Stimulated activated CD4-positive, alpha-beta T cell treated with anti-CD3 and anti-CD28 coated beads, Interleukin-2, amount 100 ng/mL, for 4 hours (primary cell): ENCODE measurements around the gene TIMM44.

Source experiments
- DNase-seq: peaks from one replicate; pipeline ENCODE4 v3.0.0-alpha.2; 2020; ENCODE audit warnings: low read depth

TIMM44 gene

GRCh38 chr19:7943444-7944176 is at the start of gene TIMM44:
TSS of gene TIMM44 (minus strand) at chr19:7943666. CDS start at chr19:7943651, 15 bp downstream.
- DNase-seq = peak; percentile 99

- DNase-seq = no peak
Observed at GRCh38 chr19:7992575-7992974, 49.1 kb upstream of the TIMM44 start.

- DNase-seq = no peak
Observed at GRCh38 chr19:7989071-7989575, 45.7 kb upstream of the TIMM44 start.

- no peak for DNase-seq
Observed at GRCh38 chr19:7988307-7988706, 44.8 kb upstream of the TIMM44 start.

- no peak for DNase-seq
Observed at GRCh38 chr19:7987114-7987768, 43.8 kb upstream of the TIMM44 start.

GRCh38 chr19:7986321-7987113 is 43.1 kb upstream of the TIMM44 start:
- no peak for DNase-seq

GRCh38 chr19:7985481-7985911 is 42.0 kb upstream of the TIMM44 start:
- no peak for DNase-seq

- DNase-seq = no peak
Observed at GRCh38 chr19:7983995-7984837, 40.8 kb upstream of the TIMM44 start.

- DNase-seq = no peak
Observed at GRCh38 chr19:7983286-7983950, 40.0 kb upstream of the TIMM44 start.

GRCh38 chr19:7982651-7983099 is 39.2 kb upstream of the TIMM44 start:
- no peak for DNase-seq

GRCh38 chr19:7982103-7982502 is 38.6 kb upstream of the TIMM44 start:
- DNase-seq = no peak

- no peak for DNase-seq
Observed at GRCh38 chr19:7981661-7982060, 38.2 kb upstream of the TIMM44 start.

- DNase-seq = no peak
Observed at GRCh38 chr19:7981199-7981598, 37.7 kb upstream of the TIMM44 start.

- no peak for DNase-seq
Observed at GRCh38 chr19:7980635-7981121, 37.2 kb upstream of the TIMM44 start.

- no peak for DNase-seq
Observed at GRCh38 chr19:7980168-7980567, 36.7 kb upstream of the TIMM44 start.

- DNase-seq = no peak
Observed at GRCh38 chr19:7979559-7979958, 36.1 kb upstream of the TIMM44 start.

GRCh38 chr19:7979011-7979410 is 35.5 kb upstream of the TIMM44 start:
- no peak for DNase-seq

GRCh38 chr19:7978179-7978825 is 34.8 kb upstream of the TIMM44 start:
- no peak for DNase-seq

GRCh38 chr19:7977723-7978040 is 34.2 kb upstream of the TIMM44 start:
- no peak for DNase-seq

- no peak for DNase-seq
Observed at GRCh38 chr19:7977021-7977722, 33.7 kb upstream of the TIMM44 start.
